Airway epithelial cell (primary cell): ENCODE measurements around the gene RRAS2. TPM values are rescaled to one million over a fixed set of nuclear protein-coding genes. Genes with fewer than 3 reads are reported as not detected.

ENCODE experiments used
- total RNA-seq: library from RNA; depleted of rRNA; stranded (reverse); fragments of >200 nt; gene quantifications from 2 replicates; pipeline ENCODE4 v1.2.3, GENCODE V29; 2015

Gene RRAS2
- total RNA-seq = 77.7 and 79.7 TPM in 2 replicates

DNA sequence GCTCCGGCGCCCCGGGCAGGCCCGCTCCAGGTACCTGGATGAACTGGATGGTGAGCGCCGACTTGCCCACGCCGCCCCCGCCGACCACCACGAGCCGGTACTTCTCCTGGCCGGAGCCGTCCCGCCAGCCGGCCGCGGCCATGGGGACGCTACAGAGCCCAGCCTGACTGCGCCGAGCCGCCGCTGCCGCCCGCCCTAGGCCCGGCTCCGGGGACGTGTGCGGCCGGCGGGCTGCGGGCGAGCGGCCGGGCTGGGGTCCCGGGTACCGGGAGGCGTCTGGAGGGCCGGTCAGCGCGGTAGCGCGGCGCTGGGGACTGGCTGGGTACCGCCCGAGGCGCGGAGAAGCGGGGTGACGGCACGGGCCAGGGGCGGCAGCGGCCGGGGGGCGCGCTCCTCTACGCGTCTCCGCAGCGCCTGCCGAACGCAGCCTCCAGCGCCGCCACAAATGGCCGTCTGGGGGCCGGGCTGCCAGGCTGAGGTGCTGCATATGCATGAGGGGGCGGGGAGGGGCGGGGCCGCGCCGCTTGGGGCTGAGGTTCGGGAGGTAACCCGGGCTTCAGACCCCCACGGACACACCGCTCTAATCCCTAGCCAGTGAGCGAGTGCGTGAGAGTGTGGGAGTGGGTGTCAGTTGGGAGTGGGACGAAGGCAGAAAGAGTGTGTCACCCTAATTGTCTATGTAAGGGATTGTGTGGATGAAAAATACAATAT, at the start of gene RRAS2:
Gene RRAS2, minus strand, starts transcription at position 455 of the 711 bp plus-strand sequence. Its CDS starts 313 bp downstream, at position 142.

Other genes with a start within 250 kb of the RRAS2 start
- 103 and 120 TPM in 2 replicates for gene COPB1, start 140.6 kb upstream of the RRAS2 start, total RNA-seq
- 181 and 208 TPM in 2 replicates for gene PSMA1, start 161.2 kb upstream of the RRAS2 start, total RNA-seq